Naive thymus-derived CD8-positive, alpha-beta T cell (primary cell): Measurements from ENCODE around the gene BET1L. TPM values are rescaled to one million over a fixed set of nuclear protein-coding genes. Genes with fewer than 3 reads are reported as not detected.

ENCODE experiments used
- ATAC-seq, 2 donors: fragments of 150-1000 bp; cut with Tn5 transposase in 1 of 2; sonication (Bioruptor Pico), chemical (Tn5 transposase) in 1 of 2; 1 replicate in 1 of 2; 2 replicates in 1 of 2; pipeline ENCODE4 v1.10.0; 2021; ENCODE audit warnings: mild to moderate bottlenecking in 2 of 2, moderate library complexity in 2 of 2
- POLR2A ChIA-PET: fragments of 350-600 bp; sonication (Branson Sonifier 250); formaldehyde crosslinking; loops from one replicate; lab custom pipeline; 2021; ENCODE audit warnings: antibody characterized with exemption; lab: Charles Lee
- DNase-seq, 10 donors: peaks; one replicate each; pipeline versions ENCODE4 v3.0.0 to v3.0.0-alpha.2; 2020 to 2022
- H3K27ac Mint-ChIP-seq, 10 donors: one replicate each; pipeline ENCODE4 v1.8.0; 2020 to 2022; ENCODE audit warnings: mild to moderate bottlenecking in 10 of 10, mixed read lengths in 10 of 10, moderate library complexity in 4 of 10, inconsistent platforms in 1 of 10
- H3K27me3 Mint-ChIP-seq, 5 donors: one replicate each; pipeline ENCODE4 v1.8.0; 2021 to 2022; ENCODE audit warnings: mixed read lengths in 5 of 5
- H3K36me3 Mint-ChIP-seq, 3 donors: one replicate each; pipeline ENCODE4 v1.8.0; 2020 to 2022; ENCODE audit warnings: mixed read lengths in 3 of 3, mild to moderate bottlenecking in 2 of 3, inconsistent platforms in 1 of 3
- H3K4me1 Mint-ChIP-seq, 4 donors: one replicate each; pipeline ENCODE4 v1.8.0; 2021 to 2022; ENCODE audit warnings: mixed read lengths in 4 of 4
- H3K4me3 Mint-ChIP-seq, 10 donors: one replicate each; pipeline ENCODE4 v1.8.0; 2020 to 2022; ENCODE audit warnings: mild to moderate bottlenecking in 10 of 10, mixed read lengths in 10 of 10, moderate library complexity in 6 of 10, inconsistent platforms in 1 of 10
- H3K9me3 Mint-ChIP-seq, 9 donors: one replicate each; pipeline ENCODE4 v1.8.0; 2020 to 2022; ENCODE audit warnings: mixed read lengths in 9 of 9, mild to moderate bottlenecking in 3 of 9, inconsistent platforms in 1 of 9, moderate library complexity in 1 of 9
- polyA plus RNA-seq, 3 donors: library from polyadenylated mRNA; unstranded; fragments of 300-500 nt; fragmentation: Illumina TruSeq; gene quantifications; one replicate each; pipeline ENCODE4 v1.2.3, GENCODE V29; 2021
- total RNA-seq, 8 experiments: library from RNA in 2 of 8; stranded (reverse) in 2 of 8; gene quantifications; one replicate each; pipeline ENCODE4 v1.2.3 and lab custom pipeline; 2021 to 2026

The BET1L gene
- total RNA-seq (100 to 1,000 TPM; 110 to 122 TPM), polyA plus RNA-seq (10 to 100 TPM; 24.0 to 75.2 (median 59.2) TPM), total RNA-seq (lab: John Stamatoyannopoulos, UW) (36.1 to 85.4 (median 53.8) reads per million in 6 experiments)

DNA sequence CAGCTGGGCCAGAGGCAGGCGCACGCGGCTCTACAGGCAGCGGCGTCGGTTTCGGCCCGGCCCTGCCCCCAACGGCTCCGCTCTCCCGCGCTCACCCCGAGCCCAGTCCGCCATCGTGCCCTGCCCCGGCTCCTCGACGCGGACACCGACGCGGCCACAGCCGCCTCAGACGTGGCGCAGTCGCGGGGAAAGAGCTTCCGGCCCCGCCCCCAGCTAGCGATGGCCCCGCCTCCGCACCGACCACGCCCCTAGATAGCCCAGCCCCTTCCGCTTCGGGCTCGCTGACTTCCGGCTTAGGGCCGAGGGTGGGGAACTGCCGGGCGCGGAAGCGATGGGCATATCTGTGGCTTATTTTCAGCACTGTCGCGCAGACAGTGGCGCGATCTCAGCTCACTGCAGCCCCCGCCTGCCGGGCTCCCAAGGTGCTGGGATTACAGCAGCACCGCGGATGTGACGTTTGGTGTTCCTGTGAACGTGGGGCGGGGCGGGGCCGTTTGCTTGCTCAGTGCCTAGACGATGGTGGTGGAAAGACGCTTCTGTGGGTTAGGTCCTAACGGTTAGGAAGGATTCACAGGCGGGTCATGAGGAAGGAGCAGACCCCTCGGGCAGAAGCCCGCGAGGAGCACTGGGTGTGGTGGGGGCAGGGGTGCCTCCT is at the start of gene BET1L, which contains the start of gene RIC8A:
BET1L (minus strand) TSS at position 192 of the 655 bp plus-strand sequence; CDS start at position 114, 78 bp downstream.
RIC8A (plus strand) TSS at position 501 of the 655 bp plus-strand sequence. CDS start 1,147 bp downstream, outside the sequence.
- H3K4me1 Mint-ChIP-seq = peaks cover 20 to 64% (median 62%) of the 10 kb centered on the region in 4 donors
- ATAC-seq (peak; percentile 76 to 86), DNase-seq (peak; percentile 90 to 99 (median 97))
- peak within 1 kb of the TSS; percentile 96 to 100 (median 99) for H3K27ac Mint-ChIP-seq
- H3K4me3 Mint-ChIP-seq = peak within 1 kb of the TSS; percentile 86 to 99 (median 96)
- H3K9me3 Mint-ChIP-seq = no peaks in the 10 kb centered on the region
- POLR2A ChIA-PET = interaction anchor here (0.5 to 5.3 kb wide), 36 partner anchors 9 to 1102 kb away, joined by 3 to 78 read pairs (median 6); partner anchors contain the start of genes ANO9, DEAF1, HRAS and IFITM2
- H3K27me3 Mint-ChIP-seq = no peaks in the 10 kb centered on the region
- peaks cover 0 to 33% (median 0%) of the 10 kb centered on the region in 3 donors for H3K36me3 Mint-ChIP-seq

DNA sequence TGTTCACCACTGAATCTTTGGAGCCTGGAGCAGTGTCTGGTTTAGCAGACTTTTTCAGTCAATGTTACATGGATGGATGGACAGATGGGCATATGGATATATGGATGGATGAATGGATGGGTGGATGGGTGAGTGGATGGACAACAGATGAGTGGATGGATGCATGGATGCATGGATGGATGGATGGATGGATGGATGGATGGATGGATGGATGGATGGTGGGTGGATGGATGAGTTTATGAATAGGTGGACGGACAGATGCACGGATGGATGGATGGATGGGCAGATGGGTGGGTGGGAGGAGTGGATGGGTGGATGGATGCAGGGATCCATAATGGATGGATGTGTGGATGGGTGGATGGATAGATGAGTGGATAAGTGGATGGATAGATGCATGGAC is 48.6 kb upstream of the BET1L start:
- ATAC-seq (no peak), DNase-seq (no peak)
- Mint-ChIP-seq H3K27ac (peak overlapping the region in 3 of 10 donors; percentile 20 to 57 (median 46)), H3K4me3 (no peak overlapping the region), H3K9me3 (no peaks in the 10 kb centered on the region), H3K36me3 (peaks cover 0 to 27% (median 11%) of the 10 kb centered on the region in 3 donors), H3K4me1 (peaks cover 7 to 25% (median 9%) of the 10 kb centered on the region in 4 donors), H3K27me3 (peaks cover 0 to 2% (median 0%) of the 10 kb centered on the region in 5 donors)
- POLR2A ChIA-PET = interaction anchor here (6.6 to 16.4 kb wide), 2 partner anchors 12 to 29 kb away, joined by 42 to 229 read pairs; partner anchors contain the start of genes NLRP6 and PGGHG

GRCh38 chr11:255176-255575 is 48.0 kb upstream of the BET1L start:
- Mint-ChIP-seq H3K4me1 (peaks cover 8 to 29% (median 14%) of the 10 kb centered on the region in 4 donors), H3K36me3 (peaks cover 0 to 32% (median 14%) of the 10 kb centered on the region in 3 donors), H3K27ac (no peak overlapping the region), H3K9me3 (no peaks in the 10 kb centered on the region), H3K4me3 (no peak overlapping the region), H3K27me3 (peaks cover 0 to 2% (median 0%) of the 10 kb centered on the region in 5 donors)
- ATAC-seq (no peak), DNase-seq (no peak)
- POLR2A ChIA-PET = interaction anchor here (1.1 to 16.4 kb wide), 4 partner anchors 12 to 196 kb away, joined by 3 to 229 read pairs (median 22); partner anchors contain the start of genes NLRP6 and PGGHG

DNA sequence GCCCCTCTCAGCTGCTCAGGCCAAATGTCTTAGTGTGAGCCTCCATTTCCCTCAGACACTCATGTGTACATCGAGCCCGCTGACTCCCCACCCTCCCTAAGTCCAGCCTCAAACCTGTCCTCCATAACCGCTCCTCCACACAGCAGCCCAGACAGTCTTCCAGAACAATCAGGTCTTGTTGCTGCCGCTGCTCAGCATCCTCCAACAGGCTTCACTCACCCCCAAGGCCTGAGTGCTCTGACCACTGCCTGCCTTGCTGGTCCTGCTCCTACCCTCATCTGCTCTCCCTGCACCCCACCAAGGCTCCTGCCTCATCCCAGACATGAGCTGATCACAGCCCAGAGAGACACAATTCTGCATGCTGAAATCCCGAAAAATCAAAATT is 46.7 kb upstream of the BET1L start:
- Mint-ChIP-seq H3K36me3 (peaks cover 0 to 43% (median 17%) of the 10 kb centered on the region in 3 donors), H3K27ac (peak overlapping the region in 4 of 10 donors; percentile 52 to 69 (median 59)), H3K27me3 (peaks cover 0 to 2% (median 0%) of the 10 kb centered on the region in 5 donors), H3K4me3 (no peak overlapping the region), H3K4me1 (peaks cover 9 to 19% (median 13%) of the 10 kb centered on the region in 4 donors), H3K9me3 (no peaks in the 10 kb centered on the region)
- POLR2A ChIA-PET = interaction anchor here (1.0 to 16.4 kb wide), 4 partner anchors 14 to 114 kb away, joined by 3 to 229 read pairs (median 22); partner anchors contain the start of genes NLRP6 and PGGHG
- ATAC-seq (no peak), DNase-seq (no peak)

GRCh38 chr11:253160-253885 is 46.1 kb upstream of the BET1L start:
- ATAC-seq = no peak
- Mint-ChIP-seq H3K4me1 (peaks cover 9 to 17% (median 13%) of the 10 kb centered on the region in 4 donors), H3K36me3 (peaks cover 0 to 49% (median 18%) of the 10 kb centered on the region in 3 donors), H3K27me3 (peaks cover 0 to 2% (median 0%) of the 10 kb centered on the region in 5 donors), H3K9me3 (no peaks in the 10 kb centered on the region), H3K4me3 (no peak overlapping the region), H3K27ac (peak overlapping the region in 5 of 10 donors; percentile 20 to 69 (median 62))
- POLR2A ChIA-PET = interaction anchor here (1.0 to 16.4 kb wide), 3 partner anchors 14 to 44 kb away, joined by 3 to 229 read pairs (median 42); partner anchors contain the start of genes NLRP6 and PGGHG
- DNase-seq = no peak

- POLR2A ChIA-PET = interaction anchor here (2.1 to 16.4 kb wide), 4 partner anchors 15 to 107 kb away, joined by 7 to 229 read pairs (median 26); partner anchors contain the start of genes NLRP6 and PGGHG
- DNase-seq (no peak), ATAC-seq (no peak)
- H3K4me1 Mint-ChIP-seq = peaks cover 9 to 16% (median 11%) of the 10 kb centered on the region in 4 donors
- H3K4me3 Mint-ChIP-seq = no peak overlapping the region
- H3K27me3 Mint-ChIP-seq = no peaks in the 10 kb centered on the region
- peak overlapping the region in 5 of 10 donors; percentile 11 to 59 (median 25) for H3K27ac Mint-ChIP-seq
- H3K36me3 Mint-ChIP-seq = peaks cover 0 to 55% (median 23%) of the 10 kb centered on the region in 3 donors
- no peaks in the 10 kb centered on the region for H3K9me3 Mint-ChIP-seq
Measured at GRCh38 chr11:252666-253065, 45.5 kb upstream of the BET1L start.

DNA sequence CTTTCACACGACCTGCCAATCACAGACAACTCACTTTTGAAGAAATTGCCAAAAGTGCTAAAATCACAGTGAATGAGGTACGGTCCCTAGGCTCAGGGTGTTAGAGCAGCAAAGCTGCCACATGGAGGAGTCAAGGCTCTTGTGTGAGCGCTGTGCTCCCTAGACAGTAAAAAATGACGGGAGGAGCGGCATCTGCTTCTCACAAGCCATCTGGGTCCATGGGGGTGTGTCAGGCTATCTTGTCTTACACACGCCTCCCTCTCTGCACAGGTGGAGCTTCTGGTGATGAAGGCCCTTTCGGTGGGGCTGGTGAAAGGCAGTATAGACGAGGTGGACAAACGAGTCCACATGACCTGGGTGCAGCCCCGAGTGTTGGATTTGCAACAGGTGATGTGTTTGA is 44.4 kb upstream of the BET1L start:
- H3K27ac Mint-ChIP-seq = peak overlapping the region in 5 of 10 donors; percentile 57 to 75 (median 63)
- H3K27me3 Mint-ChIP-seq = no peaks in the 10 kb centered on the region
- DNase-seq = peak in 1 of 10 donors; percentile 16
- no peak overlapping the region for H3K4me3 Mint-ChIP-seq
- POLR2A ChIA-PET = interaction anchor here (1.0 to 16.4 kb wide), 18 partner anchors 16 to 199 kb away, joined by 3 to 229 read pairs (median 6); partner anchors contain the start of genes BET1L, NLRP6, PGGHG and RIC8A
- H3K4me1 Mint-ChIP-seq = peaks cover 9 to 18% (median 10%) of the 10 kb centered on the region in 4 donors
- H3K9me3 Mint-ChIP-seq = no peaks in the 10 kb centered on the region
- H3K36me3 Mint-ChIP-seq = peaks cover 0 to 67% (median 33%) of the 10 kb centered on the region in 3 donors
- ATAC-seq = no peak

DNA sequence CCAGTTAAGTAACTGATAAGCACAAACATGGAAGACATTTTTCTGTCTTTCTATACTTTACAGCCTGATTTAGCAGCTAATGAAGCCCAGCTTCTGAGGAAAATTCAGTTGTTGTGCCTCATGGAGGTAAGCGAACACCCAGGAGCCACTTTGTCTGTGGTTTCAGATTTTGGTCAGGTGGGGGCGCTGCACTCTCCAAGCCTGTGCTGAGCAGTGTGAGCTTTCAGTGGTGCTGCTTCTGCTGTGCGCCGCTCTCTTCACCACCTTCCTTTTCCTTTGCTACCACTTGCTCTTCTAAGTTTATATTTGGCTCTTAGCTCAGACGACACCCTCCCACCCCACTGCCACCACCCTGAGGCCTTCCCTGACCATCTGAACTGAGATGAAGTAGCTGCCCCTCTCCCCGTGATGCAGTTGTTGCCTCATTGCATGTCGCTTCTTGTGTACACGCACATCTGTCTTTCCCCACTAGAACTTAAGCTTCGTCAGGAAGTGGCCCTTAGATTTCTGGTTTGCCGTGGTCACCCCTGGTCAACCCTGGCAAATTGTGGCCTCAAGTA is 43.6 kb upstream of the BET1L start:
- Mint-ChIP-seq H3K4me1 (peaks cover 9 to 20% (median 10%) of the 10 kb centered on the region in 4 donors), H3K9me3 (no peaks in the 10 kb centered on the region), H3K27me3 (no peaks in the 10 kb centered on the region), H3K4me3 (peak overlapping the region in 2 of 10 donors; percentile 23 to 37), H3K27ac (peak overlapping the region in 9 of 10 donors; percentile 67 to 96 (median 88)), H3K36me3 (peaks cover 0 to 74% (median 35%) of the 10 kb centered on the region in 3 donors)
- POLR2A ChIA-PET = interaction anchor here (0.9 to 16.4 kb wide), 23 partner anchors 9 to 200 kb away, joined by 3 to 229 read pairs (median 5); partner anchors contain the start of genes BET1L, NLRP6, PGGHG and PSMD13
- peak; percentile 99 to 100 for ATAC-seq
- peak; percentile 74 to 91 (median 84) for DNase-seq

DNA sequence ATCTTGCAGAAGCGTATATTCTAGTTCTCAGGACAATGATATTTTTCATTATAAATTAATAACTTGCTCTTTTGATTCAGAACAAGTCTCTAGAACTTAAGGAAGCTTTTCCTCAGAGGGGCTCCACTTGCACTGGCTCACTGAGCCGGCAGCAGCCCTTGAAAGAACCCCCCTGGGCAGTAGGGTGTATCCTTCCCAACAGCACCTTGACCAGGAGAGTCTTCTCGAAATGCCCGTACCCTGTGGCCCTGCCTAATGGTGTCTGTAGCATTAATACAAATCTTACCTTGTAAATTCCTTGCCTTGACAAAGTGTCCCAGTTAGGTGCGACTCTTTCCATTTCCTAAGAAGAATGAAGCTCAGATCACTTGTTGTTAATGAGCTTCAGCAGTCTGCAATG is 43.1 kb upstream of the BET1L start:
- POLR2A ChIA-PET = interaction anchor here (0.9 to 16.4 kb wide), 22 partner anchors 9 to 200 kb away, joined by 3 to 229 read pairs (median 6); partner anchors contain the start of genes BET1L, NLRP6, PGGHG and PSMD13
- Mint-ChIP-seq H3K4me3 (no peak overlapping the region), H3K36me3 (peaks cover 2 to 79% (median 35%) of the 10 kb centered on the region in 3 donors), H3K9me3 (no peaks in the 10 kb centered on the region), H3K27me3 (no peaks in the 10 kb centered on the region), H3K4me1 (peaks cover 8 to 19% (median 9%) of the 10 kb centered on the region in 4 donors), H3K27ac (peak overlapping the region in 6 of 10 donors; percentile 67 to 96 (median 87))
- no peak for ATAC-seq
- DNase-seq = no peak

DNA sequence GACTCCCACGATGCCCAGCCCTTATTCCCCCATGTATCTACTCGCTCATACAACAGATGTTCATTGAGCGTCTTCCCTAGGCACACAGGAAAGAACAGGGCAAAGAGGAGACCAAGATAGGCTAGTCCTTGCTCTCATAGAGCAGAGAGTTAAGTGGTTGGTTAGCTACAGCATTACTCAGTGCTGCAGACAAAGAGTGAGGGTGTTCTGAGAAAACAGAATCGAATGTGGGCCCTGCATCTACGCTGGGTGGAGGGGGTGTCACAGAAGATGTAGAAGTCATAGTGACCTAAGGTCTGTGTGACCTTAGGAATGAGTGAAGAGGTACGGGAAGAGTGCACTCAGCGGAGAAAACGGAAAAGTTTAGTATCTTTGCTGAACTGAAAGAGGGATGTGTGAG is 41.9 kb upstream of the BET1L start:
- H3K4me3 Mint-ChIP-seq = no peak overlapping the region
- POLR2A ChIA-PET = interaction anchor here (1.0 to 16.4 kb wide), 5 partner anchors 13 to 200 kb away, joined by 4 to 229 read pairs (median 11); partner anchors contain the start of genes BET1L, NLRP6, PGGHG and PSMD13
- H3K27ac Mint-ChIP-seq = peak overlapping the region in 4 of 10 donors; percentile 4 to 57 (median 21)
- peaks cover 9 to 19% (median 10%) of the 10 kb centered on the region in 4 donors for H3K4me1 Mint-ChIP-seq
- H3K27me3 Mint-ChIP-seq = no peaks in the 10 kb centered on the region
- ATAC-seq (no peak), DNase-seq (no peak)
- H3K9me3 Mint-ChIP-seq = no peaks in the 10 kb centered on the region
- H3K36me3 Mint-ChIP-seq = peaks cover 5 to 90% (median 37%) of the 10 kb centered on the region in 3 donors

- DNase-seq (no peak), ATAC-seq (no peak)
- H3K4me1 Mint-ChIP-seq = peaks cover 13 to 34% (median 18%) of the 10 kb centered on the region in 4 donors
- POLR2A ChIA-PET = interaction anchor here (0.7 to 2.0 kb wide), 2 partner anchors 24 to 52 kb away, joined by 3 to 6 read pairs; no protein-coding TSS in a partner anchor
- peaks cover 5 to 93% (median 36%) of the 10 kb centered on the region in 3 donors for H3K36me3 Mint-ChIP-seq
- no peaks in the 10 kb centered on the region for H3K27me3 Mint-ChIP-seq
- no peak overlapping the region for H3K4me3 Mint-ChIP-seq
- no peaks in the 10 kb centered on the region for H3K9me3 Mint-ChIP-seq
- H3K27ac Mint-ChIP-seq = no peak overlapping the region
Measured at GRCh38 chr11:244376-244775, 37.2 kb upstream of the BET1L start.
